Gastrocnemius medialis (tissue), 4 donors: ENCODE results near the gene MRGPRD. TPM values are rescaled to one million over a fixed set of nuclear protein-coding genes. Genes with fewer than 3 reads are reported as not detected.

Source experiments
- ATAC-seq, 2 donors: fragments of 150-250 bp; one replicate each; pipeline ENCODE4 v1.9.1; 2016
- DNase-seq, 2 donors: peaks; one replicate each; pipeline ENCODE4 v3.0.0-alpha.2; 2019
- H3K27ac ChIP-seq, 4 donors: fragments of 200-600 bp; sonication (generic); 1 replicate in 1 of 4; 2 replicates in 3 of 4; pipeline ENCODE4 v1.5.1; 2016 to 2018; ENCODE audit warnings: mild to moderate bottlenecking in 2 of 4, moderate library complexity in 1 of 4
- H3K27me3 ChIP-seq, 3 donors: fragments of 200-600 bp; sonication (generic) in 2 of 3; 1 replicate in 1 of 3; 2 replicates in 2 of 3; pipeline versions ENCODE4 v1.5.1 to v1.6.0; 2016 to 2019; ENCODE audit warnings: mild to moderate bottlenecking in 1 of 3, moderate library complexity in 1 of 3
- H3K36me3 ChIP-seq, 2 donors: fragments of 200-600 bp; sonication (generic) in 1 of 2; one replicate each; pipeline ENCODE4 v1.5.1; 2017 to 2018
- H3K4me1 ChIP-seq, 2 donors: fragments of 200-600 bp; sonication (generic) in 1 of 2; one replicate each; pipeline ENCODE4 v1.5.1; 2016 to 2017; ENCODE audit warnings: mild to moderate bottlenecking in 2 of 2
- H3K4me3 ChIP-seq, 4 donors: fragments of 200-600 bp; sonication (generic) in 3 of 4; 1 replicate in 1 of 4; 2 replicates in 3 of 4; pipeline ENCODE4 v1.5.1; 2016 to 2019; ENCODE audit warnings: mild to moderate bottlenecking in 2 of 4
- H3K9me3 ChIP-seq, 3 donors: fragments of 200-600 bp; sonication (generic) in 2 of 3; 1 replicate in 1 of 3; 2 replicates in 2 of 3; pipeline ENCODE4 v1.5.1; 2016 to 2019
- CTCF ChIP-seq, 5 experiments: fragments of 450-650 bp in 3 of 5; fragments of 200-600 bp in 2 of 5; sonication (generic) in 2 of 5; IDR thresholded peaks in 4 of 5; conservative IDR thresholded peaks in 1 of 5; 1 replicate in 4 of 5; 2 replicates in 1 of 5; pipeline ENCODE4 v1.5.1; 2016 to 2019; ENCODE audit warnings: antibody characterized with exemption in 5 of 5, mild to moderate bottlenecking in 3 of 5, moderate library complexity in 3 of 5
- POLR2A ChIP-seq, 2 donors: fragments of 450-650 bp; IDR thresholded peaks; one replicate each; pipeline ENCODE4 v1.6.1; 2017; ENCODE audit warnings: antibody characterized with exemption in 2 of 2, mild to moderate bottlenecking in 2 of 2, moderate library complexity in 2 of 2
- in situ Hi-C, 4 donors: fragments of 200-750 bp; cut with MboI; loops; one replicate each; pipeline versions ENCODE4 v1.15.0 to v1.8.0; 2017; ENCODE audit warnings: low sequenced_read_pairs in 4 of 4
- intact Hi-C: fragments of 100-400 bp; cut with DNase I; formaldehyde crosslinking; loops from one replicate; pipeline ENCODE4 v1.15.1; 2023; ENCODE audit warnings: low total_unique reads
- total RNA-seq, 4 donors: library from RNA; depleted of rRNA; stranded (reverse); fragments of >200 nt; gene quantifications; one replicate each; pipeline versions ENCODE4 v1.1.0 to v1.2.3, GENCODE V29; 2016

MRGPRD gene
- total RNA-seq, 4 donors from 2014 or later = not detected

- ATAC-seq (no peak), DNase-seq (no peak)
- TF ChIP-seq CTCF (IDR thresholded peaks at IDR 0.05 in 4 of 5, conservative IDR thresholded peaks at IDR 0.05 in 1 of 5) (no peak), POLR2A (IDR thresholded peaks at IDR 0.05) (no peak)
- no peaks in the 10 kb centered on the region for H3K9me3 ChIP-seq
- in situ Hi-C loops (no loop called here), intact Hi-C loops (no loop called here)
- H3K27me3 ChIP-seq = no peaks in the 10 kb centered on the region
- no peak overlapping the region for H3K4me3 ChIP-seq
- no peaks in the 10 kb centered on the region for H3K4me1 ChIP-seq
- peak overlapping the region in 1 of 4 donors; percentile 34 for H3K27ac ChIP-seq
- peaks cover 0 to 32% of the 10 kb centered on the region in 2 donors for H3K36me3 ChIP-seq
These were observed 38.6 kb downstream of the MRGPRD start for GRCh38 chr11:68942095-68942620.

- no peaks in the 10 kb centered on the region for H3K4me1 ChIP-seq
- no peak for DNase-seq
- H3K4me3 ChIP-seq = no peak overlapping the region
- intact Hi-C loops (no loop called here), in situ Hi-C loops (no loop called here)
- H3K27me3 ChIP-seq = no peaks in the 10 kb centered on the region
- ATAC-seq = no peak
- TF ChIP-seq CTCF (IDR thresholded peaks at IDR 0.05 in 4 of 5, conservative IDR thresholded peaks at IDR 0.05 in 1 of 5) = no peak
- TF ChIP-seq POLR2A (IDR thresholded peaks at IDR 0.05) = no peak
- no peaks in the 10 kb centered on the region for H3K9me3 ChIP-seq
- H3K36me3 ChIP-seq = peaks cover 0 to 39% of the 10 kb centered on the region in 2 donors
- no peak overlapping the region for H3K27ac ChIP-seq
These were observed 39.3 kb downstream of the MRGPRD start for GRCh38 chr11:68941324-68942094.

DNA sequence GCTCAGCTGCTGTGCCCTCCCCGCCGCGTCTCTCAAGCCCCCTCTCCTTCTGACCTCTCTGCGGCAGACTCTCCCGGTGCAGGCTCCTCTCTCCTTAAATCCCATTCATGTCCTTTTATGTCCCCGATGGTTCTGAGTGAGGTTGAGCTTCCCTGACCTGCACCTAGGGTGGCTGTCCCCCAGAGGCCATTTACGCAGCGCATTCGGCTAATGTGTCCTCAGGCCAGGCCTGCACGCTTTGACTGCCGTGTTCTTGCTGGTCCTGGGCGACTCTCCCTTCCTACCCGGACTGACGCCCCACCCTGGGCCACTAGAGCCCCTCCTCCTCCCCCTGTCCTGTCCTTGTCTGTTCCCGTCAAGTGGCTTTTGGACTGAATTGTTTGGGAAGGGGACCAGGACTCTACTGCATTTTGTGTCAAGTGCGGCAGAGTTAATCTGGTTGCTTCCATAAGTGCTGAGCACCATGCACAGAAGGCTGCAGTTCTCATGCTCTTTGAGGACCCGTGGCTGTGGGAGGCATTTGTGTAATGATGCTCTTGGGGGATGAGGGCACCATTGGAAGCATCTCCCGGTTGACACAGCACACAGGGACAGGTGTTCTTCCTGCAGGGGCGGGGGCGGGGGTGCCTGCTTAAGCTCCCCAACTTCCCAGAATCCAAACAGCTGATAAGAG, 40.0 kb downstream of the MRGPRD start:
- no peak overlapping the region for H3K4me3 ChIP-seq
- H3K9me3 ChIP-seq = no peaks in the 10 kb centered on the region
- no peak for DNase-seq
- in situ Hi-C loops = no loop called here
- intact Hi-C loops = no loop called here
- H3K36me3 ChIP-seq = peaks cover 0 to 46% of the 10 kb centered on the region in 2 donors
- TF ChIP-seq POLR2A (IDR thresholded peaks at IDR 0.05) (no peak), CTCF (IDR thresholded peaks at IDR 0.05 in 4 of 5, conservative IDR thresholded peaks at IDR 0.05 in 1 of 5) (no peak)
- no peaks in the 10 kb centered on the region for H3K4me1 ChIP-seq
- H3K27me3 ChIP-seq = no peaks in the 10 kb centered on the region
- no peak overlapping the region for H3K27ac ChIP-seq
- ATAC-seq = no peak

- no peaks in the 10 kb centered on the region for H3K27me3 ChIP-seq
- in situ Hi-C loops = no loop called here
- intact Hi-C loops = no loop called here
- no peak for ATAC-seq
- no peak overlapping the region for H3K27ac ChIP-seq
- H3K4me3 ChIP-seq = no peak overlapping the region
- TF ChIP-seq POLR2A (IDR thresholded peaks at IDR 0.05) = no peak
- no peak for TF ChIP-seq CTCF (IDR thresholded peaks at IDR 0.05 in 4 of 5, conservative IDR thresholded peaks at IDR 0.05 in 1 of 5)
- peaks cover 0 to 55% of the 10 kb centered on the region in 2 donors for H3K36me3 ChIP-seq
- no peak for DNase-seq
- no peaks in the 10 kb centered on the region for H3K4me1 ChIP-seq
- no peaks in the 10 kb centered on the region for H3K9me3 ChIP-seq
These were observed 40.9 kb downstream of the MRGPRD start for GRCh38 chr11:68939583-68940555.
